ENCODE measurements around the gene LDB3. TPM values are rescaled to one million over a fixed set of nuclear protein-coding genes. Genes with fewer than 3 reads are reported as not detected.

LDB3 gene
- total RNA-seq, 1 experiment from 2014 or later = 0.20 TPM

DNA sequence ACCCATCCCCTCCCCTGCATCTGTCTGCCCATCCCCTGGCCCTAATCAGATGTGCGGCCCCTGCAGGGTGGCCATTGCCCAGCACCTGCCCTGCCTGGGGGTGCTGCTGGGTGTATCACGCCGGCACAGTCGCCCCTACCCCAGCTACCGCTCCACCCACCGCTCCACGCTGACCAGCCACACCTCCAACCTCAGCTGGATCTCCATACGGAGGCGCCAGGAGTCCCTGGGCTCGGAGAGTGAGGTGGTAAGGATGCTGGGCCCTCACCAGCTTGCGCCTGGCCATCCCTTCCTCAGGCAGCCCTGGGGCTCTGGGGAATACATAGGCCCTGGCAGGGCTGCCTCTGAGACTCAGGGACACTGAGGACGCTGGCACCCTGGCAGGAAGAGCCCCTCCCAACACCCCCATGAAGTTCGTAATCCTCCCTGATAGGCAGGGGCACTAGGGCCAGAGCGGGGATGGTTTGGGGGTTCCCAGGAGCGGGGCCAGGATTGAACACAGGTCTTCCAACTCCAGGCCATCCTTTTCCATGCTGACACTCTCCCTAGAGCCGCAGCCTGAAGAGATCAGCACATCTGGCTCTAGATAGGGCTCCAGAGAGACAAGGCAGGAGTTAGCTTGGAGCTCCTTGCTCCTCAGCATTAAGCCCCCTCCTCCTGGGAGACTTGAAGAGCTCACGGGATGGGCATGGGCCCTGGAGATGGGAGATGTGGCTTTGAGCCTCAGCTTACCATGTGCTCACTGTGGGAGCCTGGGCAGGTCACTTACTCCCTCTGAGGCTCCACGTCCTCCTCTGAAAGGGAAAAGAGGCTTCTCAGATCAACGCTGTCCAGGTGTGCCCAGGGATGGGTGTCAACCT is 5.9 kb upstream of the LDB3 start:
- no peak for ATAC-seq
- CTCF ChIA-PET = no interaction called here
- Histone ChIP-seq H2AFZ (ENCODE audit: low read depth, low read length, poor library complexity, severe bottlenecking) (no peak overlapping the region), H3K4me1 (ENCODE audit: control insufficient read depth in 1 of 2, insufficient read depth in 2 of 2, low read length in 2 of 2) (peaks cover 0 to 3% of the 10 kb centered on the region in 2 experiments; a peak in 1 of 4 replicates), H3K4me3 (replicated peaks in 1 of 2; ENCODE audit: low read depth in 1 of 2, low read length in 2 of 2) (no peak overlapping the region), H3K9me2 (ENCODE audit: insufficient read depth) (no peaks in the 10 kb centered on the region), H3K9me3 (ENCODE audit: control insufficient read depth in 1 of 2, insufficient read depth in 1 of 2, low read depth in 1 of 2, low read length in 2 of 2) (no peaks in the 10 kb centered on the region), H3K27me3 (ENCODE audit: insufficient read depth, low read length) (no peaks in the 10 kb centered on the region), H3K27ac (ENCODE audit: low read depth, low read length) (no peak overlapping the region), H3K4me2 (ENCODE audit: low read length) (no peak overlapping the region), H3K36me3 (ENCODE audit: control insufficient read depth in 1 of 2, insufficient read depth in 2 of 2, low read length in 2 of 2) (no peaks in the 10 kb centered on the region), H4K20me1 (ENCODE audit: insufficient read depth) (no peaks in the 10 kb centered on the region), H3K9ac (ENCODE audit: low read length) (no peak overlapping the region), H3K79me2 (ENCODE audit: insufficient read depth, low read length) (no peaks in the 10 kb centered on the region)
- TF ChIP-seq ELF1 (IDR thresholded peaks at IDR 0.05; ENCODE audit: borderline replicate concordance, low read depth) (no peak), SIN3A (IDR thresholded peaks at IDR 0.05; ENCODE audit: low read depth) (no peak), SP1 (IDR thresholded peaks at IDR 0.05; ENCODE audit: low read depth) (no peak), FOSL1 (IDR thresholded peaks at IDR 0.05; ENCODE audit: low read depth) (no peak), EZH2phosphoT487 (IDR thresholded peaks at IDR 0.05; ENCODE audit: borderline replicate concordance) (no peak), POLR2AphosphoS5 (IDR thresholded peaks at IDR 0.05; ENCODE audit: low read depth, low read length) (no peak), CEBPB (IDR thresholded peaks at IDR 0.05; ENCODE audit: low read depth) (no peak)
- TF ChIP-seq, protein P1, sequence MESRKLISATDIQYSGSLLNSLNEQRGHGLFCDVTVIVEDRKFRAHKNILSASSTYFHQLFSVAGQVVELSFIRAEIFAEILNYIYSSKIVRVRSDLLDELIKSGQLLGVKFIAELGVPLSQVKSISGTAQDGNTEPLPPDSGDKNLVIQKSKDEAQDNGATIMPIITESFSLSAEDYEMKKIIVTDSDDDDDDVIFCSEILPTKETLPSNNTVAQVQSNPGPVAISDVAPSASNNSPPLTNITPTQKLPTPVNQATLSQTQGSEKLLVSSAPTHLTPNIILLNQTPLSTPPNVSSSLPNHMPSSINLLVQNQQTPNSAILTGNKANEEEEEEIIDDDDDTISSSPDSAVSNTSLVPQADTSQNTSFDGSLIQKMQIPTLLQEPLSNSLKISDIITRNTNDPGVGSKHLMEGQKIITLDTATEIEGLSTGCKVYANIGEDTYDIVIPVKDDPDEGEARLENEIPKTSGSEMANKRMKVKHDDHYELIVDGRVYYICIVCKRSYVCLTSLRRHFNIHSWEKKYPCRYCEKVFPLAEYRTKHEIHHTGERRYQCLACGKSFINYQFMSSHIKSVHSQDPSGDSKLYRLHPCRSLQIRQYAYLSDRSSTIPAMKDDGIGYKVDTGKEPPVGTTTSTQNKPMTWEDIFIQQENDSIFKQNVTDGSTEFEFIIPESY (IDR thresholded peaks at IDR 0.05; ENCODE audit: extremely low read depth, insufficient replicate concordance, low read length) = no peak
- intact Hi-C loops (cut with micrococcal nuclease) = no loop called here
- no peak for DNase-seq (ENCODE audit: low read depth, low spot score)
- no TSS peak for BruUV-seq (replicated peaks)
- RAD21 ChIA-PET (ENCODE audit: low non-redundant PET in 1 of 2, low total read pairs in 2 of 2, uncharacterized antibody in 2 of 2, unreplicated experiment in 2 of 2) = no interaction called here
- POLR2A ChIA-PET = no interaction called here

Measured in HCT116 (cell line).